Liver (tissue), 3 donors: Measurements from ENCODE around the gene AGPAT4.

Experiments
- ATF3 ChIP-seq: IDR thresholded peaks from 2 replicates; pipeline ENCODE4 v1.6.1; 2016; ENCODE audit warnings: antibody characterized with exemption
- CTCF ChIP-seq: fragments of 150-350 bp; IDR thresholded peaks from 2 replicates; pipeline ENCODE4 v1.5.1; 2017; ENCODE audit warnings: improper control_type of control experiment, low read depth, low read length; ENCODE audit not compliant: missing input control
- FOXA1 ChIP-seq: IDR thresholded peaks from 2 replicates; pipeline ENCODE4 v1.6.1; 2016; ENCODE audit warnings: antibody characterized with exemption
- HNF4G ChIP-seq: IDR thresholded peaks from 2 replicates; pipeline ENCODE4 v1.6.1; 2016; ENCODE audit warnings: antibody characterized with exemption
- JUND ChIP-seq, 2 donors: IDR thresholded peaks; 2 replicates each; pipeline ENCODE4 v1.6.1; 2016; ENCODE audit warnings: antibody characterized with exemption in 2 of 2
- NR2F2 ChIP-seq: IDR thresholded peaks from 2 replicates; pipeline ENCODE4 v1.6.1; 2016; ENCODE audit warnings: antibody characterized with exemption
- RAD21 ChIP-seq, 2 donors: IDR thresholded peaks; 2 replicates each; pipeline ENCODE4 v1.6.1; 2016; ENCODE audit warnings: antibody characterized with exemption in 2 of 2, mild to moderate bottlenecking in 2 of 2
- RXRA ChIP-seq, 2 donors: IDR thresholded peaks; 2 replicates each; pipeline ENCODE4 v1.6.1; 2017 to 2018; ENCODE audit warnings: antibody characterized with exemption in 2 of 2, mild to moderate bottlenecking in 1 of 2
- SP1 ChIP-seq: IDR thresholded peaks from 2 replicates; pipeline ENCODE4 v1.6.1; 2018; ENCODE audit warnings: antibody characterized with exemption, mild to moderate bottlenecking
- TAF1 ChIP-seq: conservative IDR thresholded peaks from 2 replicates; pipeline ENCODE4 v1.6.1; 2016; ENCODE audit warnings: antibody characterized with exemption, mild to moderate bottlenecking
- TF ChIP-seq, protein P1 (sequence below): IDR thresholded peaks from 2 replicates; pipeline ENCODE4 v1.6.1; 2016; ENCODE audit warnings: antibody characterized with exemption, mild to moderate bottlenecking
- donor health status: healthy.
- donor health status: healthy.

GRCh38 chr6:161255518-161255917, 18.3 kb downstream of the AGPAT4 start:
- TF ChIP-seq HNF4G = no peak
- TF ChIP-seq CTCF = no peak
- TF ChIP-seq, protein P1, sequence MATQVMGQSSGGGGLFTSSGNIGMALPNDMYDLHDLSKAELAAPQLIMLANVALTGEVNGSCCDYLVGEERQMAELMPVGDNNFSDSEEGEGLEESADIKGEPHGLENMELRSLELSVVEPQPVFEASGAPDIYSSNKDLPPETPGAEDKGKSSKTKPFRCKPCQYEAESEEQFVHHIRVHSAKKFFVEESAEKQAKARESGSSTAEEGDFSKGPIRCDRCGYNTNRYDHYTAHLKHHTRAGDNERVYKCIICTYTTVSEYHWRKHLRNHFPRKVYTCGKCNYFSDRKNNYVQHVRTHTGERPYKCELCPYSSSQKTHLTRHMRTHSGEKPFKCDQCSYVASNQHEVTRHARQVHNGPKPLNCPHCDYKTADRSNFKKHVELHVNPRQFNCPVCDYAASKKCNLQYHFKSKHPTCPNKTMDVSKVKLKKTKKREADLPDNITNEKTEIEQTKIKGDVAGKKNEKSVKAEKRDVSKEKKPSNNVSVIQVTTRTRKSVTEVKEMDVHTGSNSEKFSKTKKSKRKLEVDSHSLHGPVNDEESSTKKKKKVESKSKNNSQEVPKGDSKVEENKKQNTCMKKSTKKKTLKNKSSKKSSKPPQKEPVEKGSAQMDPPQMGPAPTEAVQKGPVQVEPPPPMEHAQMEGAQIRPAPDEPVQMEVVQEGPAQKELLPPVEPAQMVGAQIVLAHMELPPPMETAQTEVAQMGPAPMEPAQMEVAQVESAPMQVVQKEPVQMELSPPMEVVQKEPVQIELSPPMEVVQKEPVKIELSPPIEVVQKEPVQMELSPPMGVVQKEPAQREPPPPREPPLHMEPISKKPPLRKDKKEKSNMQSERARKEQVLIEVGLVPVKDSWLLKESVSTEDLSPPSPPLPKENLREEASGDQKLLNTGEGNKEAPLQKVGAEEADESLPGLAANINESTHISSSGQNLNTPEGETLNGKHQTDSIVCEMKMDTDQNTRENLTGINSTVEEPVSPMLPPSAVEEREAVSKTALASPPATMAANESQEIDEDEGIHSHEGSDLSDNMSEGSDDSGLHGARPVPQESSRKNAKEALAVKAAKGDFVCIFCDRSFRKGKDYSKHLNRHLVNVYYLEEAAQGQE = no peak
- no peak for TF ChIP-seq JUND (IDR thresholded peaks at IDR 0.05)
- TF ChIP-seq ATF3 = no peak
- no peak for TF ChIP-seq TAF1
- TF ChIP-seq SP1 = no peak
- TF ChIP-seq NR2F2 = no peak
- TF ChIP-seq FOXA1 = no peak
- no peak for TF ChIP-seq RAD21 (IDR thresholded peaks at IDR 0.05)
- no peak for TF ChIP-seq RXRA (IDR thresholded peaks at IDR 0.05)
